HG02840 (cell line): Measurements from ENCODE around the gene NXPE2.
"Not testable (repeated sequence)": the region's sequence is repeated elsewhere in the genome, so short reads cannot be mapped to it uniquely, and the experiment has no call there.

ENCODE experiments used
- ATAC-seq: cut with Tn5 transposase; IDR thresholded peaks from one replicate; pipeline ENCODE4 v1.9.1; 2021; ENCODE audit warnings: mild to moderate bottlenecking, moderate library complexity, moderate number of reproducible peaks; ENCODE audit not compliant: unreplicated experiment, low FRiP score

Gene NXPE2

GRCh38 chr11:114678125-114679036, at the start of gene NXPE2:
TSS of gene NXPE2 (plus strand) at chr11:114678527. CDS start at chr11:114678576, 49 bp downstream.
- ATAC-seq = no peak

GRCh38 chr11:114631445-114631965, 46.8 kb upstream of the NXPE2 start:
- not testable (repeated sequence) for ATAC-seq

GRCh38 chr11:114639440-114639839, 38.9 kb upstream of the NXPE2 start:
- not testable (repeated sequence) for ATAC-seq

- ATAC-seq = no peak
Measured at GRCh38 chr11:114650661-114651060, 27.7 kb upstream of the NXPE2 start.

- no peak for ATAC-seq
Measured at GRCh38 chr11:114651145-114651718, 27.1 kb upstream of the NXPE2 start.

- ATAC-seq = no peak
Measured at GRCh38 chr11:114653148-114653547, 25.2 kb upstream of the NXPE2 start.

GRCh38 chr11:114664641-114665040, 13.7 kb upstream of the NXPE2 start:
- no peak for ATAC-seq

GRCh38 chr11:114666760-114667159, 11.6 kb upstream of the NXPE2 start:
- ATAC-seq = no peak

GRCh38 chr11:114668109-114668508, 10.2 kb upstream of the NXPE2 start:
- no peak for ATAC-seq

GRCh38 chr11:114673661-114674060, 4.7 kb upstream of the NXPE2 start:
- no peak for ATAC-seq

- no peak for ATAC-seq
Measured at GRCh38 chr11:114679505-114679904, 1.2 kb downstream of the NXPE2 start.

- ATAC-seq = no peak
Measured at GRCh38 chr11:114683007-114683406, 4.7 kb downstream of the NXPE2 start.

- ATAC-seq = no peak
Measured at GRCh38 chr11:114684636-114685035, 6.3 kb downstream of the NXPE2 start.

- ATAC-seq = no peak
Measured at GRCh38 chr11:114685097-114685496, 6.8 kb downstream of the NXPE2 start.

GRCh38 chr11:114705280-114706024, 27.1 kb downstream of the NXPE2 start:
- no peak for ATAC-seq

GRCh38 chr11:114709960-114710359, 31.6 kb downstream of the NXPE2 start:
- no peak for ATAC-seq

- ATAC-seq = no peak
Measured at GRCh38 chr11:114713756-114714155, 35.4 kb downstream of the NXPE2 start.

GRCh38 chr11:114719562-114719961, 41.2 kb downstream of the NXPE2 start:
- ATAC-seq = no peak

GRCh38 chr11:114724916-114725524, 46.7 kb downstream of the NXPE2 start:
- no peak for ATAC-seq

GRCh38 chr11:114725623-114726022, 47.3 kb downstream of the NXPE2 start:
- ATAC-seq = no peak
